ENCODE measurements around the gene TOGARAM2. TPM values are rescaled to one million over a fixed set of nuclear protein-coding genes. Genes with fewer than 3 reads are reported as not detected.
A peak's percentile ranks its signal among the peaks of the same experiment; 100 is the strongest.

Gene TOGARAM2
- total and polyA plus RNA-seq, 10 of the 15 experiments (the other 5 are each of a cell fraction or from before 2014, with no cell fraction given): 0.01 to 0.06 (median 0.03) TPM; not detected in 7

GRCh38 chr2:29000956-29001355 lies 19.9 kb downstream of the TOGARAM2 start:
- SMC1A ChIA-PET (ENCODE audit: uncharacterized antibody, unreplicated experiment): no interaction called here
- peak; percentile 20; the same call in 2 of the 3 replicates for ATAC-seq
- Histone ChIP-seq H3K4me3 (no peak overlapping the region), H3K4me2 (ENCODE audit: control insufficient read depth, insufficient read depth) (no peak overlapping the region), H3K79me2 (ENCODE audit: control insufficient read depth, insufficient read depth, low read length) (no peaks in the 10 kb centered on the region), H3K9me3 (replicated peaks; ENCODE audit: control insufficient read depth, insufficient read depth, low read length) (no peaks in the 10 kb centered on the region), H3K27ac (ENCODE audit: control insufficient read depth, insufficient read depth) (no peak overlapping the region), H3K9ac (ENCODE audit: control insufficient read depth, insufficient read depth, low read length) (no peak overlapping the region), H3K27me3 (replicated peaks in 1 of 2; ENCODE audit: control insufficient read depth in 2 of 2, insufficient read depth in 2 of 2, low read length in 1 of 2) (no peaks in the 10 kb centered on the region), H2AFZ (ENCODE audit: control insufficient read depth, low read depth, low read length) (no peak overlapping the region), H4K20me1 (ENCODE audit: control insufficient read depth, insufficient read depth) (no peaks in the 10 kb centered on the region), H3K4me1 (ENCODE audit: control insufficient read depth, insufficient read depth, low read length) (peaks cover 3% of the 10 kb centered on the region; the same call in 1 of the 2 replicates), H3K36me3 (ENCODE audit: control insufficient read depth in 2 of 2, insufficient read depth in 2 of 2, low read length in 1 of 2) (no peaks in the 10 kb centered on the region)
- RAD21 ChIA-PET (ENCODE audit: unreplicated experiment): no interaction called here
- intact Hi-C loops (cut with micrococcal nuclease; ENCODE audit: unreplicated experiment) (no loop called here), in situ Hi-C loops (cut with MboI) (no loop called here)
- CTCF ChIA-PET: interaction anchor here (0.5 kb wide), 1 partner anchor 1023 kb away, joined by 3 read pairs; no protein-coding TSS in a partner anchor
- POLR2A ChIA-PET: interaction anchor here (1.1 kb wide), 1 partner anchor 11 kb away, joined by 3 read pairs; no protein-coding TSS in a partner anchor
- no peak for TF ChIP-seq SUPT20H (IDR thresholded peaks at IDR 0.05; ENCODE audit: borderline replicate concordance, control insufficient read depth, low read depth, low read length)
- TF ChIP-seq CBFB (IDR thresholded peaks at IDR 0.05; ENCODE audit: low read depth): no peak
- TF ChIP-seq, protein P1, sequence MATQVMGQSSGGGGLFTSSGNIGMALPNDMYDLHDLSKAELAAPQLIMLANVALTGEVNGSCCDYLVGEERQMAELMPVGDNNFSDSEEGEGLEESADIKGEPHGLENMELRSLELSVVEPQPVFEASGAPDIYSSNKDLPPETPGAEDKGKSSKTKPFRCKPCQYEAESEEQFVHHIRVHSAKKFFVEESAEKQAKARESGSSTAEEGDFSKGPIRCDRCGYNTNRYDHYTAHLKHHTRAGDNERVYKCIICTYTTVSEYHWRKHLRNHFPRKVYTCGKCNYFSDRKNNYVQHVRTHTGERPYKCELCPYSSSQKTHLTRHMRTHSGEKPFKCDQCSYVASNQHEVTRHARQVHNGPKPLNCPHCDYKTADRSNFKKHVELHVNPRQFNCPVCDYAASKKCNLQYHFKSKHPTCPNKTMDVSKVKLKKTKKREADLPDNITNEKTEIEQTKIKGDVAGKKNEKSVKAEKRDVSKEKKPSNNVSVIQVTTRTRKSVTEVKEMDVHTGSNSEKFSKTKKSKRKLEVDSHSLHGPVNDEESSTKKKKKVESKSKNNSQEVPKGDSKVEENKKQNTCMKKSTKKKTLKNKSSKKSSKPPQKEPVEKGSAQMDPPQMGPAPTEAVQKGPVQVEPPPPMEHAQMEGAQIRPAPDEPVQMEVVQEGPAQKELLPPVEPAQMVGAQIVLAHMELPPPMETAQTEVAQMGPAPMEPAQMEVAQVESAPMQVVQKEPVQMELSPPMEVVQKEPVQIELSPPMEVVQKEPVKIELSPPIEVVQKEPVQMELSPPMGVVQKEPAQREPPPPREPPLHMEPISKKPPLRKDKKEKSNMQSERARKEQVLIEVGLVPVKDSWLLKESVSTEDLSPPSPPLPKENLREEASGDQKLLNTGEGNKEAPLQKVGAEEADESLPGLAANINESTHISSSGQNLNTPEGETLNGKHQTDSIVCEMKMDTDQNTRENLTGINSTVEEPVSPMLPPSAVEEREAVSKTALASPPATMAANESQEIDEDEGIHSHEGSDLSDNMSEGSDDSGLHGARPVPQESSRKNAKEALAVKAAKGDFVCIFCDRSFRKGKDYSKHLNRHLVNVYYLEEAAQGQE (IDR thresholded peaks at IDR 0.05; ENCODE audit: low read depth, low read length): no peak
- TF ChIP-seq E2F8 (IDR thresholded peaks at IDR 0.05; ENCODE audit: low read depth, partially characterized antibody): no peak
- TF ChIP-seq, protein P2, sequence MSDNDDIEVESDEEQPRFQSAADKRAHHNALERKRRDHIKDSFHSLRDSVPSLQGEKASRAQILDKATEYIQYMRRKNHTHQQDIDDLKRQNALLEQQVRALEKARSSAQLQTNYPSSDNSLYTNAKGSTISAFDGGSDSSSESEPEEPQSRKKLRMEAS (IDR thresholded peaks at IDR 0.05; ENCODE audit: low read depth, low read length): no peak
- no peak for TF ChIP-seq ZNF687 (IDR thresholded peaks at IDR 0.05)
- TF ChIP-seq SREBF2 (IDR thresholded peaks at IDR 0.05; ENCODE audit: low read length): no peak
- no peak for TF ChIP-seq WRNIP1 (IDR thresholded peaks at IDR 0.05; ENCODE audit: borderline replicate concordance, low read depth, low read length)
- TF ChIP-seq SMARCA5 (IDR thresholded peaks at IDR 0.05): no peak
- TF ChIP-seq RUNX3 (IDR thresholded peaks at IDR 0.05; ENCODE audit: low read length): no peak
- TF ChIP-seq ATF2 (IDR thresholded peaks at IDR 0.05; ENCODE audit: low read length): no peak
- TF ChIP-seq DPF2 (IDR thresholded peaks at IDR 0.05): no peak
- BruUV-seq (replicated peaks): no TSS peak
- WGBS (ENCODE audit: insufficient coverage, insufficient replicate concordance, low lambda C conversion rate, missing lambda C conversion rate): 77% methylated on average over 5 of the region's 5 CpGs
- FAIRE-seq: no peak
- DNase-seq (ENCODE audit: low read depth, low spot score): no peak
